HFF-Myc (cell line): ENCODE results near the gene CCDC172.

Experiments used
- DNase-seq: peaks from one replicate; pipeline ENCODE4 v3.0.0-alpha.2; 2011; ENCODE audit warnings: low read depth; ENCODE audit errors: extremely low read depth
- H3K4me3 ChIP-seq: replicated peaks from 2 replicates; pipeline ENCODE4 v1.5.1; 2011; ENCODE audit warnings: low read depth, mild to moderate bottlenecking, control low read depth, low read length
- TF ChIP-seq, protein P1 (sequence below): IDR thresholded peaks from 2 replicates; pipeline ENCODE4 v1.5.1; 2012; ENCODE audit warnings: mild to moderate bottlenecking, low read depth, low read length, control low read depth; ENCODE audit errors: missing control alignments

Gene CCDC172

GRCh38 chr10:116307455-116307854 lies 16.8 kb upstream of the CCDC172 start:
- H3K4me3 ChIP-seq, result no peak overlapping the region
- TF ChIP-seq, protein P1, sequence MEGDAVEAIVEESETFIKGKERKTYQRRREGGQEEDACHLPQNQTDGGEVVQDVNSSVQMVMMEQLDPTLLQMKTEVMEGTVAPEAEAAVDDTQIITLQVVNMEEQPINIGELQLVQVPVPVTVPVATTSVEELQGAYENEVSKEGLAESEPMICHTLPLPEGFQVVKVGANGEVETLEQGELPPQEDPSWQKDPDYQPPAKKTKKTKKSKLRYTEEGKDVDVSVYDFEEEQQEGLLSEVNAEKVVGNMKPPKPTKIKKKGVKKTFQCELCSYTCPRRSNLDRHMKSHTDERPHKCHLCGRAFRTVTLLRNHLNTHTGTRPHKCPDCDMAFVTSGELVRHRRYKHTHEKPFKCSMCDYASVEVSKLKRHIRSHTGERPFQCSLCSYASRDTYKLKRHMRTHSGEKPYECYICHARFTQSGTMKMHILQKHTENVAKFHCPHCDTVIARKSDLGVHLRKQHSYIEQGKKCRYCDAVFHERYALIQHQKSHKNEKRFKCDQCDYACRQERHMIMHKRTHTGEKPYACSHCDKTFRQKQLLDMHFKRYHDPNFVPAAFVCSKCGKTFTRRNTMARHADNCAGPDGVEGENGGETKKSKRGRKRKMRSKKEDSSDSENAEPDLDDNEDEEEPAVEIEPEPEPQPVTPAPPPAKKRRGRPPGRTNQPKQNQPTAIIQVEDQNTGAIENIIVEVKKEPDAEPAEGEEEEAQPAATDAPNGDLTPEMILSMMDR, result no peak
- no peak for DNase-seq

DNA sequence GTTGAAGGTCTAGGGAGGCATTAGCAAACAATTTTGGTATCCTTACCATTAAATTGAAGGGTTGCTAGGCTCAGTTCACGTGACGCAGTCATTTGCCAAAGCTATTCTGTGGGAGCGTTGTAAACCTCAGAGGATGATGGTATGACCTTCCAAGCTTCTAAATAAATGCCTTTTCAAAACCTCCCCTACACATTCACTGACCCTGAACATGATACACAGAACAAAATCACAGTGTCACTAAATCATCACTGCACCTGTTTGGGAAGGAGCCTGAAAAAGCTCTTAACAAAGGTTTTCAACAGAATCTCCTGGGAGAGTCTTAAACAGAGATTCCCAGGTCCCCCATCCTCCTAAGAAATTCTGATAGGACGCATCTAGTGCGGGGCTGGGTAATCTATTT lies 13.2 kb upstream of the CCDC172 start:
- DNase-seq, result no peak
- TF ChIP-seq, protein P1, result no peak
- no peak overlapping the region for H3K4me3 ChIP-seq

- TF ChIP-seq, protein P1, result no peak
- no peak for DNase-seq
- H3K4me3 ChIP-seq, result no peak overlapping the region
Observed at GRCh38 chr10:116311706-116312490, 12.3 kb upstream of the CCDC172 start.

DNA sequence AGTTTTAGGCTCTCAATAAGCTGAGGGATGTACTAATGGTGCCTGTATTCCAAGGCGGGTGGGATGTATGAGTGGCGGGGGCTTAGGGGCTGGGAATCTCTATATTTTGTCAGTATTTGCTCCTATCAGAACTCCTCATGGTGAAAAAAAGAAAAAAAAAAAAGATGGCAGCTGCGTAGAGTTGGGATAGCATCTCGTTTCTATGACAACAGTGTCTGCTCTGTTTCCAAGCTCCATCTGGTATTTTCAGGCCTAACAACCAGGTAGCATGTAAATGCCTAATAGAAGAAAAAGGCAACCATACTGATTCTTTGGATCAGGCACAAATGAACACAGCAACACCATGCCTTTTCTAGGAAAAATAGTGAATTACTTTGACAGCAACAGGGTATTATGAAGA lies 11.7 kb upstream of the CCDC172 start:
- TF ChIP-seq, protein P1, result no peak
- no peak overlapping the region for H3K4me3 ChIP-seq
- no peak for DNase-seq

DNA sequence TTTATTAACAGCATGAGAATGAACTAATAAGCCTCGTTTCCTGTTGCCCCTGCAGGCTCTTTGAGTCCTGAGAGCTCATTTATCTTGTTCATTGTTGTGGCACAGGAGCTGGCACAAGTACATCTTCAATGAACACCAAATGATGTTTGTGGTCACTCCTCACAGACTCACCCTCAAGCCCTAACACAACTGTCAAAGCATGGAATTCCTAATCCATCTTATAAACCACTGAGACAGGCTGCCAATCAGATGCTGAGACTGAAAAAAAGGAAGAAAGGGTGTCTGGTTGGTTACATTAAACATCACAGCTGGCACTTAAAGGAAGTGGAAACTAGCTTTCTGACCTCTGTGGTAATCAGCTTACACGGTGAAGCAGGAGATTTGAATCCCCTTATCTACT lies 7.7 kb upstream of the CCDC172 start:
- no peak overlapping the region for H3K4me3 ChIP-seq
- TF ChIP-seq, protein P1, result no peak
- no peak for DNase-seq

DNA sequence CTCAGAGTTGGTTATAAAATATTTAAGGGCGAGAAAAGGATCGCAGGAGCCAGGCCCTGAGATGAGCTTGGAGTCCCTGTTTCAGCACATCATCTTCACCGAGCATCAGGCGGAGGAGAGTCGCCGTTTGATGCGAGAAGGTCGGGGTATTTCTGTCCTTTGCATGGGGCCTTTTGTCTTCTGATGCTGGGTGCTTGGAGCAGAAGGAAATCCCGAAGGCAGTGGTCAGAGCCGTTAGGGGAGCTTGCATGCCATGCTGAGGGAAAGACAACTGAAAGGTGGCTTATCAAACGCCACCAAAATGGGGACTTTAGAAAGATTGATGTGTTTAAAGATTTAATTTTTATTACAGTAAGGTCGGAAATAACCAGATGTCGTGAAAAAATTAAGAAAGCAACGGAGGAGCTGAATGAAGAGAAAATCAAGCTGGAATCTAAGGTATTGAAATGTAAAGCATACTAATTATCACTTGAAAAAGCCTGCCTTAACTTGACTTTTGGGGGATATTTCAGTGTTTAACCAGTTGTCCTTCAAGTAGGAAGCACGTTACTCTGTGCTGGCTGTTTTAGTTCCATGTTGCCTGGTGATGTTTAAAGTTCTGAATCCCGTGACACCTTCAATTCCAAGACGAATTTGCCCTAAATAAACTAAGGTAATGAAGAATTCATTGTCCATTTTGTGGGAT lies 845 bp downstream of the CCDC172 start:
- TF ChIP-seq, protein P1, result no peak
- DNase-seq, result no peak
- H3K4me3 ChIP-seq, result no peak overlapping the region

DNA sequence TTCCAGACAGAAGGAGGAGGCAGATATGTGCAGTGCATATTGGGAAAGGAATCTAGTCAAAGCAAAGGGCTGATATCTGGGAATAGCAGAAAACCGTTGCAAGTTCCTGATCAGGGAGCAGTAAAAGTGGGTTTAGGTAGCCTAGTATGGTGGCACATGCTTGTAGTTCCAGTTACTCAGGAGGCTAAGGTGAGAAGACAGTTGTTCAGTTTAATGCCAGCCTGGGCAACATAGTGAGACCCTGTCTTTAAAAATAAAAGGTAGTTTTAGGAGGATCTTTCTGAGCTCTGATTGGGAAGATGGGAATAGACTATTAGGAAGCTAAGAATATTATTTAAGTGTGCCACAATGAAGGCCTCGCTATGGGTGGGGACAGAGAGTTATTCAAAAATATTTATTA lies 1.7 kb downstream of the CCDC172 start:
- no peak for DNase-seq
- TF ChIP-seq, protein P1, result no peak
- H3K4me3 ChIP-seq, result no peak overlapping the region
